Stimulated activated CD4-positive, alpha-beta T cell treated with anti-CD3 and anti-CD28 coated beads, Interleukin-12 subunit alpha, Interleukin-12 subunit beta, amount 100 ng/mL, for 4 hours (primary cell): ENCODE data around the gene VPS13D.
"Not testable (repeated sequence)": the region's sequence is repeated elsewhere in the genome, so short reads cannot be mapped to it uniquely, and the experiment has no call there.

ENCODE experiments used
- DNase-seq: peaks from one replicate; pipeline ENCODE4 v3.0.0-alpha.2; 2020

Gene VPS13D

GRCh38 chr1:12504601-12505000 is 274.8 kb downstream of the VPS13D start:
- DNase-seq: no peak

- no peak for DNase-seq
These were observed 275.4 kb downstream of the VPS13D start for GRCh38 chr1:12505231-12505630.

- no peak for DNase-seq
These were observed 275.9 kb downstream of the VPS13D start for GRCh38 chr1:12505639-12506280.

- no peak for DNase-seq
These were observed 276.8 kb downstream of the VPS13D start for GRCh38 chr1:12506281-12507280.

GRCh38 chr1:12507631-12508030 is 277.8 kb downstream of the VPS13D start:
- no peak for DNase-seq

- DNase-seq: no peak
These were observed 279.0 kb downstream of the VPS13D start for GRCh38 chr1:12508849-12509248.

- no peak for DNase-seq
These were observed 281.3 kb downstream of the VPS13D start for GRCh38 chr1:12511128-12511484.

GRCh38 chr1:12511516-12512468 is 282.0 kb downstream of the VPS13D start:
- DNase-seq: no peak

- no peak for DNase-seq
These were observed 283.4 kb downstream of the VPS13D start for GRCh38 chr1:12513181-12513580.

- no peak for DNase-seq
These were observed 284.8 kb downstream of the VPS13D start for GRCh38 chr1:12514590-12514989.

- DNase-seq: no peak
These were observed 285.4 kb downstream of the VPS13D start for GRCh38 chr1:12515234-12515633.

- no peak for DNase-seq
These were observed 286.9 kb downstream of the VPS13D start for GRCh38 chr1:12516741-12517140.

- DNase-seq: peak; percentile 26
These were observed 289.3 kb downstream of the VPS13D start for GRCh38 chr1:12518931-12519692.

- DNase-seq: no peak
These were observed 290.0 kb downstream of the VPS13D start for GRCh38 chr1:12519693-12520364.

GRCh38 chr1:12521096-12521495 is 291.3 kb downstream of the VPS13D start:
- DNase-seq: no peak

- DNase-seq: not testable (repeated sequence)
These were observed 292.9 kb downstream of the VPS13D start for GRCh38 chr1:12522780-12523179.

GRCh38 chr1:12524266-12524665 is 294.4 kb downstream of the VPS13D start:
- DNase-seq: no peak

- DNase-seq: no peak
These were observed 295.7 kb downstream of the VPS13D start for GRCh38 chr1:12525311-12526181.

- DNase-seq: no peak
These were observed 297.7 kb downstream of the VPS13D start for GRCh38 chr1:12527564-12527963.

GRCh38 chr1:12528021-12528852 is 298.4 kb downstream of the VPS13D start:
- DNase-seq: no peak
